T-cell (primary cell): ENCODE measurements around the gene CFAP299. TPM values are rescaled to one million over a fixed set of nuclear protein-coding genes. Genes with fewer than 3 reads are reported as not detected.
A peak's percentile ranks its signal among the peaks of the same experiment; 100 is the strongest.

ENCODE experiments used
- ATAC-seq, 4 experiments: fragments of 200-7000 bp in 3 of 4; fragments of 150-1000 bp in 1 of 4; cut with Tn5 transposase; replicated peaks in 1 of 4; 1 replicate in 3 of 4; 2 replicates in 1 of 4; pipeline ENCODE4 v1.10.0; 2021; ENCODE audit warnings: moderate library complexity in 3 of 4, mild to moderate bottlenecking in 2 of 4, moderate number of reproducible peaks in 1 of 4
- CTCF ChIA-PET, 2 donors: fragments of 300-600 bp; sonication (Branson Sonifier 250); formaldehyde crosslinking; loops; one replicate each; lab custom pipeline; 2022; ENCODE audit warnings: antibody characterized with exemption in 2 of 2; lab: Charles Lee
- POLR2A ChIA-PET, 2 donors: fragments of 300-600 bp; sonication (Branson Sonifier 250); formaldehyde crosslinking; loops; one replicate each; lab custom pipeline; 2022; ENCODE audit warnings: antibody characterized with exemption in 2 of 2; lab: Charles Lee
- DNase-seq, 35 experiments: peaks; one replicate each; pipeline versions ENCODE4 v3.0.0 to v3.0.0-alpha.2; 2013 to 2023
- H3K27ac ChIP-seq: one replicate; pipeline ENCODE4 v1.5.1; 2013; ENCODE audit warnings: low read length
- H3K27me3 ChIP-seq, 2 experiments: replicated peaks in 1 of 2; 1 replicate in 1 of 2; 2 replicates in 1 of 2; pipeline versions ENCODE4 v1.6.1 to v1.7.0; 2013; ENCODE audit warnings: low read length in 1 of 2, mixed read lengths in 1 of 2; ENCODE audit not compliant: control insufficient read depth in 2 of 2, insufficient read depth in 2 of 2; ENCODE audit errors: extremely low read depth in 1 of 2
- H3K36me3 ChIP-seq, 2 donors: 1 replicate in 1 of 2; 2 replicates in 1 of 2; pipeline versions ENCODE4 v1.6.1 to v1.7.0; 2013; ENCODE audit warnings: low read length in 1 of 2; ENCODE audit not compliant: control insufficient read depth in 2 of 2, insufficient read depth in 1 of 2; ENCODE audit errors: extremely low read depth in 1 of 2
- H3K4me1 ChIP-seq, 2 experiments: 1 replicate in 1 of 2; 2 replicates in 1 of 2; pipeline versions ENCODE4 v1.6.1 to v1.7.0; 2013; ENCODE audit warnings: low read length in 2 of 2, mixed read lengths in 1 of 2; ENCODE audit not compliant: insufficient read depth in 2 of 2, control insufficient read depth in 1 of 2; ENCODE audit errors: extremely low read depth in 1 of 2
- H3K4me3 ChIP-seq, 2 donors: 1 replicate in 1 of 2; 2 replicates in 1 of 2; pipeline versions ENCODE4 v1.5.1 to v1.7.0; 2013; ENCODE audit warnings: mild to moderate bottlenecking in 2 of 2, low read length in 1 of 2, moderate library complexity in 1 of 2; ENCODE audit not compliant: control insufficient read depth in 1 of 2; ENCODE audit errors: extremely low read depth in 1 of 2
- H3K9me3 ChIP-seq: 2 replicates; pipeline ENCODE4 v1.7.0; 2013
- H3K27ac Mint-ChIP-seq, 2 donors: one replicate each; pipeline ENCODE4 v1.8.0; 2020 to 2021; ENCODE audit warnings: mild to moderate bottlenecking in 2 of 2, mixed read lengths in 2 of 2
- H3K27me3 Mint-ChIP-seq, 2 donors: one replicate each; pipeline ENCODE4 v1.8.0; 2021 to 2022; ENCODE audit warnings: mixed read lengths in 2 of 2
- H3K36me3 Mint-ChIP-seq: one replicate; pipeline ENCODE4 v1.8.0; 2021; ENCODE audit warnings: mixed read lengths
- H3K4me1 Mint-ChIP-seq, 3 donors: one replicate each; pipeline ENCODE4 v1.8.0; 2020 to 2022; ENCODE audit warnings: mixed read lengths in 3 of 3, mild to moderate bottlenecking in 1 of 3
- H3K4me3 Mint-ChIP-seq, 3 donors: one replicate each; pipeline ENCODE4 v1.8.0; 2020 to 2022; ENCODE audit warnings: mild to moderate bottlenecking in 3 of 3, mixed read lengths in 3 of 3, moderate library complexity in 3 of 3
- H3K9me3 Mint-ChIP-seq, 3 donors: one replicate each; pipeline ENCODE4 v1.8.0; 2020 to 2022; ENCODE audit warnings: mixed read lengths in 3 of 3
- WGBS: methylation state at CpG from one replicate; pipeline ENCODE4 v1.1.5; 2013; ENCODE audit warnings: missing lambda C conversion rate; ENCODE audit not compliant: insufficient coverage; 5-methylcytosine and 5-hydroxymethylcytosine counted together
- total RNA-seq, 35 experiments: library from RNA in 6 of 35; stranded (reverse) in 6 of 35; fragments of 120-200 nt in 1 of 35; gene quantifications; one replicate each; pipeline versions ENCODE4 v1.2.1 to v1.2.4 and lab custom pipeline; 2013 to 2026

The CFAP299 gene
- total RNA-seq, 5 donors from 2014 or later (not counting 1 experiment from before 2014, with no cell fraction given): 0.35 TPM; not detected in 4

DNA sequence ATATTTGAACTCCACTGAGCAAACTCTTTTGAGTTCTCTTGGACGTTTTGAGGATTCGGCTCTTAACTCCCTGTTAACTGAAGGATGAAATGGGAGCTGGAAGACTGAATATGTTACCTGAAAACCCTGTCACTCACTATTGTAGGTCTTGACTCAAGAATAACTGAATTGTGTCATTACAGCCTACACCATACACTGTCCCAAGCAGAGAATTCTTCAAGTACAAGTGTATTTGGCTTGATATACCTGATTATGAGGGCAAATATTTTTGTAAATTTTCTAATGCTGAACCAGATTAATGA, 276.1 kb downstream of the CFAP299 start:
- Mint-ChIP-seq H3K27ac (no peak overlapping the region), H3K4me3 (no peak overlapping the region), H3K9me3 (no peaks in the 10 kb centered on the region), H3K4me1 (peaks cover 7 to 14% (median 13%) of the 10 kb centered on the region in 3 donors), H3K36me3 (no peaks in the 10 kb centered on the region), H3K27me3 (peaks cover 0 to 4% of the 10 kb centered on the region in 2 donors)
- ChIA-PET POLR2A (no interaction called here), CTCF (no interaction called here)
- Histone ChIP-seq H3K4me3 (no peak overlapping the region), H3K27ac (no peak overlapping the region), H3K9me3 (no peaks in the 10 kb centered on the region), H3K36me3 (no peaks in the 10 kb centered on the region), H3K4me1 (peaks cover 0 to 5% of the 10 kb centered on the region in 2 experiments), H3K27me3 (no peaks in the 10 kb centered on the region)
- no CpG with 5 or more reads among the region's 2 CpGs for WGBS
- DNase-seq (no peak), ATAC-seq (no peak)

DNA sequence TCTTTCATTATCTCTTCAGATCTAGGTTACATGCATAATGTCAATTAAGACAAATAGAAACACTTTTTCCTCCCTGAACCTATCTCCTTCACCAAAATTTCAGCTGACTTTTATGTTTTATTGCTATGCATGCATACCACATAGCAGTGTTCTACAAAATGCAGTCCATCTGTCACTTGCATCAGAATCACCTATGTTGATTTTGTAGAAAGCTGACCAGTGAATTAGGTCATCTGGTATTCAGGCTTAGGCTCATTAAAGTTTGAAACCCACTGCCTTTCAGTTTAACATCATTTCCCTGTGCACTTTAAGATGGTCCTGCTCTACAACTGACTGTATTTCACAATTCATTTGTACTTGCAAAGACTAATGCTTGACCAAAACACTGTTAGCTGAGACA, 277.9 kb downstream of the CFAP299 start:
- H3K27me3 ChIP-seq: no peaks in the 10 kb centered on the region
- Mint-ChIP-seq H3K4me3 (no peak overlapping the region), H3K27ac (no peak overlapping the region), H3K36me3 (no peaks in the 10 kb centered on the region), H3K27me3 (peaks cover 0 to 4% of the 10 kb centered on the region in 2 donors), H3K9me3 (no peaks in the 10 kb centered on the region), H3K4me1 (peaks cover 7 to 14% (median 13%) of the 10 kb centered on the region in 3 donors)
- H3K4me3 ChIP-seq: no peak overlapping the region
- ChIA-PET POLR2A (no interaction called here), CTCF (no interaction called here)
- H3K36me3 ChIP-seq: no peaks in the 10 kb centered on the region
- ATAC-seq: no peak
- no peak overlapping the region for H3K27ac ChIP-seq
- no peaks in the 10 kb centered on the region for H3K9me3 ChIP-seq
- DNase-seq: no peak
- peaks cover 0 to 5% of the 10 kb centered on the region in 2 experiments for H3K4me1 ChIP-seq

- ATAC-seq (no peak), DNase-seq (no peak)
- Histone ChIP-seq H3K27ac (no peak overlapping the region), H3K27me3 (no peaks in the 10 kb centered on the region), H3K9me3 (no peaks in the 10 kb centered on the region), H3K36me3 (no peaks in the 10 kb centered on the region), H3K4me1 (peaks cover 0 to 5% of the 10 kb centered on the region in 2 experiments), H3K4me3 (no peak overlapping the region)
- ChIA-PET POLR2A (interaction anchor here in 1 of 2 donors (0.9 kb wide), 1 partner anchor 80 kb away, joined by 3 read pairs; no protein-coding TSS in a partner anchor), CTCF (interaction anchor here in 1 of 2 donors (0.6 kb wide), 1 partner anchor 13 kb away, joined by 3 read pairs; no protein-coding TSS in a partner anchor)
- Mint-ChIP-seq H3K36me3 (no peaks in the 10 kb centered on the region), H3K27ac (no peak overlapping the region), H3K4me1 (peaks cover 7 to 14% (median 13%) of the 10 kb centered on the region in 3 donors), H3K9me3 (no peaks in the 10 kb centered on the region), H3K4me3 (no peak overlapping the region), H3K27me3 (peaks cover 0 to 4% of the 10 kb centered on the region in 2 donors)
- 96% methylated on average over 4 of the region's 6 CpGs for WGBS
These were observed 278.8 kb downstream of the CFAP299 start for GRCh38 chr4:80614319-80614718.

GRCh38 chr4:80615099-80615498, 279.6 kb downstream of the CFAP299 start:
- Mint-ChIP-seq H3K4me1 (peaks cover 7 to 14% (median 13%) of the 10 kb centered on the region in 3 donors), H3K36me3 (no peaks in the 10 kb centered on the region), H3K27ac (no peak overlapping the region), H3K27me3 (peaks cover 0 to 4% of the 10 kb centered on the region in 2 donors), H3K4me3 (no peak overlapping the region), H3K9me3 (no peaks in the 10 kb centered on the region)
- no peak for DNase-seq
- CTCF ChIA-PET: interaction anchor here in 1 of 2 donors (0.5 kb wide), 1 partner anchor 18 kb away, joined by 3 read pairs; no protein-coding TSS in a partner anchor
- Histone ChIP-seq H3K36me3 (no peaks in the 10 kb centered on the region), H3K27ac (no peak overlapping the region), H3K4me1 (peaks cover 0 to 5% of the 10 kb centered on the region in 2 experiments), H3K4me3 (no peak overlapping the region), H3K9me3 (no peaks in the 10 kb centered on the region), H3K27me3 (no peaks in the 10 kb centered on the region)
- no peak for ATAC-seq
- no CpG with 5 or more reads among the region's 2 CpGs for WGBS
- POLR2A ChIA-PET: interaction anchor here in 1 of 2 donors (0.9 kb wide), 1 partner anchor 79 kb away, joined by 3 read pairs; no protein-coding TSS in a partner anchor

- peaks cover 6% of the 10 kb centered on the region for H3K36me3 Mint-ChIP-seq
- peaks cover 2 to 3% of the 10 kb centered on the region in 2 donors for H3K27me3 Mint-ChIP-seq
- no peaks in the 10 kb centered on the region for H3K4me1 ChIP-seq
- H3K27ac Mint-ChIP-seq: no peak overlapping the region
- no peaks in the 10 kb centered on the region for H3K36me3 ChIP-seq
- no CpG with 5 or more reads among the region's 1 CpG for WGBS
- no peaks in the 10 kb centered on the region for H3K4me1 Mint-ChIP-seq
- ChIA-PET POLR2A (no interaction called here), CTCF (no interaction called here)
- DNase-seq (peak in 1 of 35 experiments; percentile 5), ATAC-seq (no peak)
- H3K27ac ChIP-seq: no peak overlapping the region
- no peaks in the 10 kb centered on the region for H3K9me3 ChIP-seq
- no peak overlapping the region for H3K4me3 ChIP-seq
- no peak overlapping the region for H3K4me3 Mint-ChIP-seq
- H3K27me3 ChIP-seq: no peaks in the 10 kb centered on the region
- peaks cover 4 to 15% (median 9%) of the 10 kb centered on the region in 3 donors for H3K9me3 Mint-ChIP-seq
These were observed 283.6 kb downstream of the CFAP299 start for GRCh38 chr4:80619070-80619674.

GRCh38 chr4:80631861-80632260, 296.3 kb downstream of the CFAP299 start:
- no peaks in the 10 kb centered on the region for H3K4me1 Mint-ChIP-seq
- ATAC-seq (no peak), DNase-seq (no peak)
- Histone ChIP-seq H3K36me3 (no peaks in the 10 kb centered on the region), H3K27me3 (no peaks in the 10 kb centered on the region), H3K4me3 (no peak overlapping the region), H3K9me3 (no peaks in the 10 kb centered on the region), H3K27ac (no peak overlapping the region), H3K4me1 (no peaks in the 10 kb centered on the region)
- ChIA-PET POLR2A (no interaction called here), CTCF (no interaction called here)
- H3K36me3 Mint-ChIP-seq: no peaks in the 10 kb centered on the region
- H3K27me3 Mint-ChIP-seq: no peaks in the 10 kb centered on the region
- peaks cover 10 to 13% (median 13%) of the 10 kb centered on the region in 3 donors for H3K9me3 Mint-ChIP-seq
- H3K27ac Mint-ChIP-seq: no peak overlapping the region
- WGBS: no CpG with 5 or more reads among the region's 1 CpG
- H3K4me3 Mint-ChIP-seq: no peak overlapping the region
